ENCODE measurements around the gene RBM28.

GRCh38 chr7:128253701-128254100 is 90.0 kb downstream of the RBM28 start:
- no peak for TF ChIP-seq CTCF (IDR thresholded peaks at IDR 0.05)
- no peak for TF ChIP-seq POLR2AphosphoS5 (IDR thresholded peaks at IDR 0.05)
